Measurements from ENCODE around the gene RNU1-4.
"Not testable (repeated sequence)": the region's sequence is repeated elsewhere in the genome, so short reads cannot be mapped to it uniquely, and the experiment has no call there.

The RNU1-4 gene

GRCh38 chr1:16701189-16701588 lies 39.1 kb upstream of the RNU1-4 start:
- H3K9me3 ChIP-seq (ENCODE audit: control insufficient read depth, low read depth, low read length); H3K4me1 ChIP-seq (ENCODE audit: control insufficient read depth, low read depth, low read length); H3K4me3 ChIP-seq (ENCODE audit: low read length); H3K9ac ChIP-seq (ENCODE audit: low read length); H3K36me3 ChIP-seq (ENCODE audit: control insufficient read depth, low read depth, low read length); H3K27me3 ChIP-seq (ENCODE audit: control insufficient read depth, insufficient read depth, low read length); H3K27ac ChIP-seq (ENCODE audit: low read length): not testable (repeated sequence)

- not testable (repeated sequence) for H3K27ac ChIP-seq (ENCODE audit: low read length); H3K36me3 ChIP-seq (ENCODE audit: control insufficient read depth, low read depth, low read length); H3K9ac ChIP-seq (ENCODE audit: low read length); H3K9me3 ChIP-seq (ENCODE audit: control insufficient read depth, low read depth, low read length); H3K4me1 ChIP-seq (ENCODE audit: control insufficient read depth, low read depth, low read length); H3K27me3 ChIP-seq (ENCODE audit: control insufficient read depth, insufficient read depth, low read length); H3K4me3 ChIP-seq (ENCODE audit: low read length)
Measured at GRCh38 chr1:16702280-16702679, 38.0 kb upstream of the RNU1-4 start.

- H3K27me3 ChIP-seq (ENCODE audit: control insufficient read depth, insufficient read depth, low read length); H3K9me3 ChIP-seq (ENCODE audit: control insufficient read depth, low read depth, low read length); H3K4me1 ChIP-seq (ENCODE audit: control insufficient read depth, low read depth, low read length); H3K27ac ChIP-seq (ENCODE audit: low read length); H3K4me3 ChIP-seq (ENCODE audit: low read length); H3K9ac ChIP-seq (ENCODE audit: low read length); H3K36me3 ChIP-seq (ENCODE audit: control insufficient read depth, low read depth, low read length): not testable (repeated sequence)
Measured at GRCh38 chr1:16703141-16703540, 37.2 kb upstream of the RNU1-4 start.

- not testable (repeated sequence) for H3K27ac ChIP-seq (ENCODE audit: low read length); H3K4me3 ChIP-seq (ENCODE audit: low read length); H3K36me3 ChIP-seq (ENCODE audit: control insufficient read depth, low read depth, low read length); H3K9ac ChIP-seq (ENCODE audit: low read length); H3K9me3 ChIP-seq (ENCODE audit: control insufficient read depth, low read depth, low read length); H3K4me1 ChIP-seq (ENCODE audit: control insufficient read depth, low read depth, low read length); H3K27me3 ChIP-seq (ENCODE audit: control insufficient read depth, insufficient read depth, low read length)
Measured at GRCh38 chr1:16703602-16704001, 36.7 kb upstream of the RNU1-4 start.

- not testable (repeated sequence) for H3K9ac ChIP-seq (ENCODE audit: low read length); H3K27ac ChIP-seq (ENCODE audit: low read length); H3K27me3 ChIP-seq (ENCODE audit: control insufficient read depth, insufficient read depth, low read length); H3K36me3 ChIP-seq (ENCODE audit: control insufficient read depth, low read depth, low read length); H3K4me3 ChIP-seq (ENCODE audit: low read length); H3K4me1 ChIP-seq (ENCODE audit: control insufficient read depth, low read depth, low read length); H3K9me3 ChIP-seq (ENCODE audit: control insufficient read depth, low read depth, low read length)
Measured at GRCh38 chr1:16704076-16704475, 36.2 kb upstream of the RNU1-4 start.

- H3K4me3 ChIP-seq (ENCODE audit: low read length); H3K27me3 ChIP-seq (ENCODE audit: control insufficient read depth, insufficient read depth, low read length); H3K27ac ChIP-seq (ENCODE audit: low read length); H3K4me1 ChIP-seq (ENCODE audit: control insufficient read depth, low read depth, low read length); H3K9me3 ChIP-seq (ENCODE audit: control insufficient read depth, low read depth, low read length); H3K9ac ChIP-seq (ENCODE audit: low read length); H3K36me3 ChIP-seq (ENCODE audit: control insufficient read depth, low read depth, low read length): not testable (repeated sequence)
Measured at GRCh38 chr1:16704502-16705100, 35.7 kb upstream of the RNU1-4 start.

- H3K4me3 ChIP-seq (ENCODE audit: low read length); H3K9me3 ChIP-seq (ENCODE audit: control insufficient read depth, low read depth, low read length); H3K9ac ChIP-seq (ENCODE audit: low read length); H3K27me3 ChIP-seq (ENCODE audit: control insufficient read depth, insufficient read depth, low read length); H3K4me1 ChIP-seq (ENCODE audit: control insufficient read depth, low read depth, low read length); H3K36me3 ChIP-seq (ENCODE audit: control insufficient read depth, low read depth, low read length); H3K27ac ChIP-seq (ENCODE audit: low read length): not testable (repeated sequence)
Measured at GRCh38 chr1:16706302-16706701, 34.0 kb upstream of the RNU1-4 start.

- not testable (repeated sequence) for H3K9me3 ChIP-seq (ENCODE audit: control insufficient read depth, low read depth, low read length); H3K4me3 ChIP-seq (ENCODE audit: low read length); H3K27ac ChIP-seq (ENCODE audit: low read length); H3K27me3 ChIP-seq (ENCODE audit: control insufficient read depth, insufficient read depth, low read length); H3K9ac ChIP-seq (ENCODE audit: low read length); H3K36me3 ChIP-seq (ENCODE audit: control insufficient read depth, low read depth, low read length); H3K4me1 ChIP-seq (ENCODE audit: control insufficient read depth, low read depth, low read length)
Measured at GRCh38 chr1:16707130-16708093, 32.9 kb upstream of the RNU1-4 start.

- not testable (repeated sequence) for H3K9me3 ChIP-seq (ENCODE audit: control insufficient read depth, low read depth, low read length); H3K9ac ChIP-seq (ENCODE audit: low read length); H3K27ac ChIP-seq (ENCODE audit: low read length); H3K4me1 ChIP-seq (ENCODE audit: control insufficient read depth, low read depth, low read length); H3K27me3 ChIP-seq (ENCODE audit: control insufficient read depth, insufficient read depth, low read length); H3K36me3 ChIP-seq (ENCODE audit: control insufficient read depth, low read depth, low read length); H3K4me3 ChIP-seq (ENCODE audit: low read length)
Measured at GRCh38 chr1:16708704-16709103, 31.6 kb upstream of the RNU1-4 start.

- H3K4me1 ChIP-seq (ENCODE audit: control insufficient read depth, low read depth, low read length); H3K27ac ChIP-seq (ENCODE audit: low read length); H3K4me3 ChIP-seq (ENCODE audit: low read length); H3K36me3 ChIP-seq (ENCODE audit: control insufficient read depth, low read depth, low read length); H3K9me3 ChIP-seq (ENCODE audit: control insufficient read depth, low read depth, low read length); H3K27me3 ChIP-seq (ENCODE audit: control insufficient read depth, insufficient read depth, low read length); H3K9ac ChIP-seq (ENCODE audit: low read length): not testable (repeated sequence)
Measured at GRCh38 chr1:16709659-16710087, 30.6 kb upstream of the RNU1-4 start.

- H3K9me3 ChIP-seq (ENCODE audit: control insufficient read depth, low read depth, low read length) = not testable (repeated sequence)
Measured at GRCh38 chr1:16710618-16711017, 29.7 kb upstream of the RNU1-4 start.

GRCh38 chr1:16712131-16712530 lies 28.2 kb upstream of the RNU1-4 start:
- H3K4me1 ChIP-seq (ENCODE audit: control insufficient read depth, low read depth, low read length); H3K36me3 ChIP-seq (ENCODE audit: control insufficient read depth, low read depth, low read length); H3K27me3 ChIP-seq (ENCODE audit: control insufficient read depth, insufficient read depth, low read length); H3K9me3 ChIP-seq (ENCODE audit: control insufficient read depth, low read depth, low read length); H3K27ac ChIP-seq (ENCODE audit: low read length); H3K9ac ChIP-seq (ENCODE audit: low read length); H3K4me3 ChIP-seq (ENCODE audit: low read length): not testable (repeated sequence)

More at GRCh38 chr1:16710618-16711017, 29.7 kb upstream of the RNU1-4 start:
- not testable (repeated sequence) for H3K9ac ChIP-seq (ENCODE audit: low read length); H3K27me3 ChIP-seq (ENCODE audit: control insufficient read depth, insufficient read depth, low read length); H3K4me1 ChIP-seq (ENCODE audit: control insufficient read depth, low read depth, low read length); H3K27ac ChIP-seq (ENCODE audit: low read length); H3K4me3 ChIP-seq (ENCODE audit: low read length); H3K36me3 ChIP-seq (ENCODE audit: control insufficient read depth, low read depth, low read length)
